Activated naive CD4-positive, alpha-beta T cell treated with anti-CD3 and anti-CD28 coated beads, Interleukin-2, amount 50 U/mL, for 24 hours (primary cell): ENCODE data around the gene AKAP13.
"Not testable (repeated sequence)": the region's sequence is repeated elsewhere in the genome, so short reads cannot be mapped to it uniquely, and the experiment has no call there.

Experiments used
- H3K27ac Mint-ChIP-seq: one replicate; pipeline ENCODE4 v1.8.0; 2021; ENCODE audit warnings: mild to moderate bottlenecking, mixed read lengths
- H3K27me3 Mint-ChIP-seq: one replicate; pipeline ENCODE4 v1.8.0; 2021; ENCODE audit warnings: mixed read lengths
- H3K36me3 Mint-ChIP-seq: one replicate; pipeline ENCODE4 v1.8.0; 2021; ENCODE audit warnings: mixed read lengths
- H3K4me1 Mint-ChIP-seq: one replicate; pipeline ENCODE4 v1.8.0; 2021; ENCODE audit warnings: mixed read lengths
- H3K4me3 Mint-ChIP-seq: one replicate; pipeline ENCODE4 v1.8.0; 2021; ENCODE audit warnings: mild to moderate bottlenecking, mixed read lengths
- H3K9me3 Mint-ChIP-seq: one replicate; pipeline ENCODE4 v1.8.0; 2021; ENCODE audit warnings: mixed read lengths

The AKAP13 gene

GRCh38 chr15:85794598-85795336 is 414.4 kb downstream of the AKAP13 start, which contains the start of gene KLHL25:
Gene KLHL25, minus strand, starts transcription at chr15:85794925. Its CDS starts 25,115 bp downstream, at chr15:85769810.
- Mint-ChIP-seq H3K27ac (peak within 1 kb of the TSS; percentile 80), H3K27me3 (no peaks in the 10 kb centered on the region), H3K36me3 (no peaks in the 10 kb centered on the region), H3K4me1 (peaks cover 39% of the 10 kb centered on the region), H3K9me3 (no peaks in the 10 kb centered on the region), H3K4me3 (peak within 1 kb of the TSS; percentile 91)

- Mint-ChIP-seq H3K36me3 (no peaks in the 10 kb centered on the region), H3K9me3 (no peaks in the 10 kb centered on the region), H3K27me3 (no peaks in the 10 kb centered on the region), H3K4me3 (peak overlapping the region; percentile 90), H3K27ac (peak overlapping the region; percentile 14), H3K4me1 (peaks cover 32% of the 10 kb centered on the region)
Observed at GRCh38 chr15:85795337-85796305, 415.2 kb downstream of the AKAP13 start.

- not testable (repeated sequence) for H3K36me3 Mint-ChIP-seq, H3K4me3 Mint-ChIP-seq, H3K9me3 Mint-ChIP-seq, H3K27ac Mint-ChIP-seq, H3K27me3 Mint-ChIP-seq
- H3K4me1 Mint-ChIP-seq = peaks cover 30% of the 10 kb centered on the region
Observed at GRCh38 chr15:85796371-85796770, 416.0 kb downstream of the AKAP13 start.
